ENCODE data around the gene SNRNP35.
"Not testable (repeated sequence)": the region's sequence is repeated elsewhere in the genome, so short reads cannot be mapped to it uniquely, and the experiment has no call there.

SNRNP35 gene

DNA sequence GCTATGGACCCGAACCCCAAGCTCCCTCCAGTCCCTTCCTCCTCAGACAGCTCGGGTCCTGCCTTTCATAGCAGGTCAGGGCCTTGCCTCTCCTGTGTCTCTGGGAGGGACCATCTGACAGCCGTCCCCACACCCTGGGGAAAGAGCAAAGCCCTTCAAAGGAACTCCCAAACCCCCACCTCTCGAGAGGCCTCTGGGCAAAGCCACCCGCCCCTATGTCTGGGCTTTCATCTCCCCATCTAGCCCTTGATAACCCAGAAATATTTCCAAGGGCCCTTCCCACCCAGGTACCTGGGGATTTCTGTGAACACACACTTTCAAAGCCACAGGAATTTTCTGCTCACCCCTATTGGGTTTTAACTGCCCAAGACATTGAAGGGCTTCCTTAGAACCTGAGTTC, 32.1 kb downstream of the SNRNP35 start:
- DNase-seq (ENCODE audit: low spot score) = no peak
- CTCF ChIA-PET = no interaction called here
- peak overlapping the region; percentile 36; the same call in 1 of the 2 replicates for H3K27ac ChIP-seq
- no peak for TF ChIP-seq CTCF (conservative IDR thresholded peaks at IDR 0.05; ENCODE audit: low read depth)
- POLR2A ChIA-PET (ENCODE audit: low non-redundant PET) = interaction anchor here (0.5 kb wide), 1 partner anchor 120 kb away, joined by 5 read pairs; no protein-coding TSS in a partner anchor

- ChIA-PET CTCF (no interaction called here), POLR2A (ENCODE audit: low non-redundant PET) (no interaction called here)
- TF ChIP-seq CTCF (conservative IDR thresholded peaks at IDR 0.05; ENCODE audit: low read depth) = no peak
- DNase-seq (ENCODE audit: low spot score) = no peak
- H3K27ac ChIP-seq = peak overlapping the region; percentile 22
Observed at GRCh38 chr12:123491056-123491455, 33.1 kb downstream of the SNRNP35 start.

DNA sequence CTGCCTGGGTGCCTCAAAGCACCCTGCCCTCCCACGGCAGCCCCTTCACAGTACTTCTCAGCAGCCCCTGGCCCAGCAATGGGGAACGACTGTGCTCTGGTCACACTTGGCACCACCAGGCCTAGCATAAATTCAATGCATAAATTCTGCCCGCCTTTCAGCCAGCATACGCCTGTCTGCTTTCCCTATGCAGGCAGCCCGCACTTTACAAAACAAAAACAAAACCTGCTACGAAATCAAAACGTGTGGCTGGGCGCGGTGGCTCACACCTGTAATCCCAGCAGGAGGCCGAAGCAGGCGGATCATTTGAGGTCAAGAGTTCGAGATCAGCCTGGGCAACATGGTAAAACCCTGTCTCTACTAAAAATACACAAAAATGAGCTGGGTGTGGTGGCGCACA, 33.5 kb downstream of the SNRNP35 start:
- no peak for DNase-seq (ENCODE audit: low spot score)
- POLR2A ChIA-PET (ENCODE audit: low non-redundant PET) = no interaction called here
- CTCF ChIA-PET = no interaction called here
- H3K27ac ChIP-seq = peak overlapping the region; percentile 22; the same call in 1 of the 2 replicates
- TF ChIP-seq CTCF (conservative IDR thresholded peaks at IDR 0.05; ENCODE audit: low read depth) = no peak

GRCh38 chr12:123492339-123493039, 34.5 kb downstream of the SNRNP35 start:
- CTCF ChIA-PET = interaction anchor here (0.6 kb wide), 1 partner anchor 55 kb away, joined by 3 read pairs; no protein-coding TSS in a partner anchor
- POLR2A ChIA-PET (ENCODE audit: low non-redundant PET); H3K27ac ChIP-seq; DNase-seq (ENCODE audit: low spot score): not testable (repeated sequence)

DNA sequence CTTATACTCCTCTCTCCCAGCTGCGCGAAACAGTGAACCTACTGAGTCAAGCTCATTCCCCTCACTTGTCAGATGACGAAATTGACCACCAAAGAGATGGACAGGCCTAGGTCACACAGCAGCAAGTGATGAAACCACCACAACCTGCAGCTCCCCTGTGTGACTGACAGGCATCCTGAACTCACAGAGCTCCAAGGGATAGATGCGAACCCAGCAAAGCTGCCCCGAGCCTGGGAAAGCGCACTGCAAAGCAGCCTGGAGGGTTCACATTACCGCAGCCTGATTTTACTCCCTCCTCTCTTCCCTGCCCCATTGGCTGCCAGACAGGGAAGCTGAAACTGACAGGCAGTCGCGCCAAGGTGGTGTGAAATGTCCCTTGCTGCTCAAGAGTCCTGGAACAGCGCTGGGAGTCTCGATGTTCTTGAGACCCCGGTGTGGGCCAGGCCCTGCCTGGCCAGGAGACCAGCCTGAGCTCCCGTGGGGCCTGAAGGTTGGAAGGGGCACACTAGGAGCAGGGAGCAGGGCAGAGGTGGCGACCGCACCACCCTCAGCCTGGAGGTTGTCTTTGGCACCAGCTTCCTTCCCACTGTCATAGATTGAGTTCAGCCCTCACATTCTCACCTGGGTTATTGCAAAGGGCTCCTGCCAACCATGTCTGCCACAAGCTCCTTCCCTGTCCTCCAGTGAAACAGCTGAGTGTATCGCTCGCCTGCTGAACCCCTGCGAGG, 36.3 kb downstream of the SNRNP35 start:
- no peak for DNase-seq (ENCODE audit: low spot score)
- peak overlapping the region; percentile 31 for H3K27ac ChIP-seq
- CTCF ChIA-PET = interaction anchor here (0.6 to 1.1 kb wide), 2 partner anchors 36 to 88 kb away, joined by 3 read pairs; partner anchors contain the start of gene SNRNP35
- no peak for TF ChIP-seq CTCF (conservative IDR thresholded peaks at IDR 0.05; ENCODE audit: low read depth)
- POLR2A ChIA-PET (ENCODE audit: low non-redundant PET) = no interaction called here

DNA sequence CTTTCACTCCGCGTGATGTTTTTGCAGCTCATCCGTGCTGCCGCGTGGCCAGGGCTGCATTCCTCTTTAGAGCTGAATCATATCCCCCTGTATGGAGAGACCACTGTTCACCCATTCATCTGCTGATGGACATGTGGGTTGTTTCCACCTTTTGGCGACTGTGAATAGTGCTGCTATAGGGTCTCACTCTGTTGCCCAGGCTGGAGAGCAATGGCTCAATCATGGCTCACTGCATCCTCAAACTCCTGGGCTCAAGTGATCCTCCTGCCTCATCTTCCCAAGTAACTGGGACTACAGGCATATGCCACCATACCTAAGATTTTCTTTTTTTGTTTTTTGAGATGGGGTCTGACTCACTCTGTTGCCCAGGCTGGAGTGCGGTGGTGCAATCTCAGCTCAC, 39.1 kb downstream of the SNRNP35 start:
- TF ChIP-seq CTCF (conservative IDR thresholded peaks at IDR 0.05; ENCODE audit: low read depth) = no peak
- no peak overlapping the region for H3K27ac ChIP-seq
- ChIA-PET POLR2A (ENCODE audit: low non-redundant PET) (no interaction called here), CTCF (no interaction called here)
- DNase-seq (ENCODE audit: low spot score) = no peak

Data from RWPE1 (cell line).